Gastroesophageal sphincter (tissue), 4 donors: ENCODE measurements around the gene KCTD15. TPM values are rescaled to one million over a fixed set of nuclear protein-coding genes. Genes with fewer than 3 reads are reported as not detected.

Source experiments
- ATAC-seq: fragments of 150-250 bp; one replicate; pipeline ENCODE4 v1.9.1; 2016; ENCODE audit warnings: mild to moderate bottlenecking, moderate library complexity
- H3K27ac ChIP-seq, 4 donors: fragments of 200-600 bp; sonication (generic) in 3 of 4; 1 replicate in 3 of 4; 2 replicates in 1 of 4; pipeline ENCODE4 v1.5.1; 2016 to 2019
- H3K27me3 ChIP-seq: fragments of 200-600 bp; sonication (generic); one replicate; pipeline ENCODE4 v1.5.1; 2019
- H3K36me3 ChIP-seq, 2 donors: fragments of 200-600 bp; sonication (generic); one replicate each; pipeline ENCODE4 v1.5.1; 2019; ENCODE audit warnings: control low read depth in 1 of 2
- H3K4me1 ChIP-seq, 3 donors: fragments of 200-600 bp; sonication (generic); 1 replicate in 2 of 3; 2 replicates in 1 of 3; pipeline ENCODE4 v1.5.1; 2016 to 2019; ENCODE audit warnings: control low read depth in 2 of 3
- H3K4me3 ChIP-seq, 2 donors: fragments of 200-600 bp; sonication (generic); one replicate each; pipeline ENCODE4 v1.5.1; 2019; ENCODE audit warnings: mild to moderate bottlenecking in 1 of 2, moderate library complexity in 1 of 2
- H3K9me3 ChIP-seq, 3 donors: fragments of 200-600 bp; sonication (generic); one replicate each; pipeline ENCODE4 v1.5.1; 2017 to 2019; ENCODE audit warnings: control low read depth in 2 of 3
- EP300 ChIP-seq: sonication (generic); formaldehyde crosslinking; IDR thresholded peaks from one replicate; pipeline ENCODE4 v1.6.1; 2017; ENCODE audit warnings: antibody characterized with exemption, mild to moderate bottlenecking
- POLR2A ChIP-seq, 2 donors: fragments of 450-650 bp; IDR thresholded peaks; one replicate each; pipeline ENCODE4 v1.6.1; 2017; ENCODE audit warnings: antibody characterized with exemption in 2 of 2, mild to moderate bottlenecking in 2 of 2, moderate library complexity in 1 of 2
- POLR2AphosphoS5 ChIP-seq: sonication (generic); formaldehyde crosslinking; IDR thresholded peaks from one replicate; pipeline ENCODE4 v1.6.1; 2017; ENCODE audit warnings: antibody characterized with exemption
- WGBS, 2 donors: methylation state at CpG; one replicate each; pipeline ENCODE4 v1.1.5; 2018; ENCODE audit warnings: low coverage in 1 of 2; 5-methylcytosine and 5-hydroxymethylcytosine counted together
- total RNA-seq, 4 donors: library from RNA; depleted of rRNA; stranded (reverse); fragments of >200 nt; gene quantifications; one replicate each; pipeline ENCODE4 v1.1.0, GENCODE V29; 2016
- TF ChIP-seq, protein P1 (sequence below), 4 experiments: fragments of 200-600 bp in 2 of 4; fragments of 450-650 bp in 2 of 4; sonication (generic) in 1 of 4; IDR thresholded peaks; one replicate each; pipeline ENCODE4 v1.5.1; 2017 to 2019; ENCODE audit warnings: antibody characterized with exemption in 4 of 4, mild to moderate bottlenecking in 2 of 4, moderate library complexity in 2 of 4

KCTD15 gene
- total RNA-seq, 4 donors from 2014 or later: 62.3 to 148 (median 84.3) TPM

DNA sequence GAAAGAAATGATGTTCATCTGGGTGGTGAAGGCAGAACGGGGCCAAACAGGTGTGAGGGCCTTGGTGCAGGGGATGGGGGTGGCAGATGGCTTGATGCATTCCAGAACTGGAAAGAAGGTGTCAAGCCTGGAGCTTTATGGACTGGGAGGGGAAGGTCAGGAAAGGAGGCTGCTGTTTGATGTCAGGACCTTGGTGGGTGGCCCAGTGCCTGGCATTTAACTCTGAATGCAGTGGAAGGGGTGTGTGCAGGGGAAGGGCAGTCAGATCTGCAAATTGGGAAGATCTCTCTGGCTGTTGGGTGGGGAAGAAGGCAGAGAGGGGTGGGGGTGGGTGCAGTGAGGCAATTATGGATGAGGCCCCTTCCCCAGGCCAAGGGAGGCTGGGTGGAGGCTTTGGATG, 11.7 kb downstream of the KCTD15 start:
- WGBS, 2 donors: 80% methylated on average over 1 of the region's 1 CpG
- TF ChIP-seq EP300 (no peak), POLR2AphosphoS5 (no peak), POLR2A (IDR thresholded peaks at IDR 0.05) (no peak)
- TF ChIP-seq, protein P1, sequence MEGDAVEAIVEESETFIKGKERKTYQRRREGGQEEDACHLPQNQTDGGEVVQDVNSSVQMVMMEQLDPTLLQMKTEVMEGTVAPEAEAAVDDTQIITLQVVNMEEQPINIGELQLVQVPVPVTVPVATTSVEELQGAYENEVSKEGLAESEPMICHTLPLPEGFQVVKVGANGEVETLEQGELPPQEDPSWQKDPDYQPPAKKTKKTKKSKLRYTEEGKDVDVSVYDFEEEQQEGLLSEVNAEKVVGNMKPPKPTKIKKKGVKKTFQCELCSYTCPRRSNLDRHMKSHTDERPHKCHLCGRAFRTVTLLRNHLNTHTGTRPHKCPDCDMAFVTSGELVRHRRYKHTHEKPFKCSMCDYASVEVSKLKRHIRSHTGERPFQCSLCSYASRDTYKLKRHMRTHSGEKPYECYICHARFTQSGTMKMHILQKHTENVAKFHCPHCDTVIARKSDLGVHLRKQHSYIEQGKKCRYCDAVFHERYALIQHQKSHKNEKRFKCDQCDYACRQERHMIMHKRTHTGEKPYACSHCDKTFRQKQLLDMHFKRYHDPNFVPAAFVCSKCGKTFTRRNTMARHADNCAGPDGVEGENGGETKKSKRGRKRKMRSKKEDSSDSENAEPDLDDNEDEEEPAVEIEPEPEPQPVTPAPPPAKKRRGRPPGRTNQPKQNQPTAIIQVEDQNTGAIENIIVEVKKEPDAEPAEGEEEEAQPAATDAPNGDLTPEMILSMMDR (IDR thresholded peaks at IDR 0.05): no peak
- Histone ChIP-seq H3K9me3 (no peaks in the 10 kb centered on the region), H3K27me3 (no peaks in the 10 kb centered on the region), H3K4me1 (peaks cover 0 to 34% (median 7%) of the 10 kb centered on the region in 3 donors), H3K36me3 (peaks cover 0 to 98% of the 10 kb centered on the region in 2 donors), H3K27ac (no peak overlapping the region), H3K4me3 (no peak overlapping the region)
- ATAC-seq: no peak

DNA sequence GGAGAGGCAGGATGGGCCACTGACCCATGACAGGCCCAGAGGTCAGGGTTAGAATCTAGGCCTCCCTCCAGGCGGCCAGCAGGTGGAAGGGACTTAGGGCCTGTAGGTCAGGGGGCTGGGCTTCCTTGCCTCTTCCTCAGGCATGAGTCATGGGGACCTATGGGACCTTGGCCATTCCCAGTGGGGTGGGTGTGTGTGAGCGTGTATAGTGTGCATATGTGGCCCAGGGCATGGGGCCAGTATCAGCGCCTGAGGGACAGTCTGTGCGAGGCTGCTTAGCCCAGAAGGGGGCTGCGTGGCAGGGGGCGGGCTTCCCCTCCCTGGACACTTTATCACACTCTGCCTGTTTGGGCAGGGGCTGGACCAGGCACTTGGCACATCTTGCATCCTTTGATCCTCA, 13.3 kb downstream of the KCTD15 start:
- ATAC-seq: no peak
- TF ChIP-seq POLR2AphosphoS5 (no peak), POLR2A (IDR thresholded peaks at IDR 0.05) (no peak), EP300 (no peak)
- TF ChIP-seq, protein P1 (IDR thresholded peaks at IDR 0.05): no peak
- WGBS, 2 donors: 80% methylated on average over 1 of the region's 6 CpGs; no CpG with 5 or more reads in 1 of the 2 donors

DNA sequence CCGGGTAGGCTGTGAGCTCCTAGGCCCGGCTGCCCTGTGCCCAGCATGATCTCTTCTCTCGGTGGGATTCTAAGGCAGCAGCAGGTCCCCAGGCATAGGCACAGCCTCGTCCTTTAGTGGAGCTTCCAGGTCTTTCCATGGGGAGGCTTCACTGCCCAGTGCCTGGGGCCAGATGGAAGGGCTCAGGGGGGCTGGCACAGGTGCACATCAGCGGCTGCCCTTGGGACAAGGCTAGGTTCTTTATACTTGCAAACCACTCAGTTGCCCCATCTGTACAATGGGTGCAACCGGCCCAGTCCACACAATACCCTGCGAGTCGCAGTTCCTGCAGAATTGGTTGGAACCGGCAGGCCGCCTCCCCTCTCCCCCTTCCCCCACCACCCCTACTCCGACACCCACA, 14.2 kb downstream of the KCTD15 start:
- no peak overlapping the region for H3K4me3 ChIP-seq
- no peaks in the 10 kb centered on the region for H3K9me3 ChIP-seq
- TF ChIP-seq EP300 (no peak), POLR2AphosphoS5 (no peak), POLR2A (IDR thresholded peaks at IDR 0.05) (no peak)
- TF ChIP-seq, protein P1 (IDR thresholded peaks at IDR 0.05): no peak
- peaks cover 0 to 85% of the 10 kb centered on the region in 2 donors for H3K36me3 ChIP-seq
- 77 to 98% methylated on average over 2 to 6 of the region's 11 CpGs for WGBS, 2 donors
- no peak overlapping the region for H3K27ac ChIP-seq
- H3K27me3 ChIP-seq: no peaks in the 10 kb centered on the region
- no peak for ATAC-seq
- peaks cover 0 to 9% (median 0%) of the 10 kb centered on the region in 3 donors for H3K4me1 ChIP-seq

More for the DNA sequence above, 13.3 kb downstream of the KCTD15 start:
- Histone ChIP-seq H3K27me3 (no peaks in the 10 kb centered on the region), H3K36me3 (peaks cover 0 to 94% of the 10 kb centered on the region in 2 donors), H3K4me1 (peaks cover 0 to 18% (median under 1%) of the 10 kb centered on the region in 3 donors), H3K4me3 (no peak overlapping the region), H3K27ac (no peak overlapping the region), H3K9me3 (no peaks in the 10 kb centered on the region)

DNA sequence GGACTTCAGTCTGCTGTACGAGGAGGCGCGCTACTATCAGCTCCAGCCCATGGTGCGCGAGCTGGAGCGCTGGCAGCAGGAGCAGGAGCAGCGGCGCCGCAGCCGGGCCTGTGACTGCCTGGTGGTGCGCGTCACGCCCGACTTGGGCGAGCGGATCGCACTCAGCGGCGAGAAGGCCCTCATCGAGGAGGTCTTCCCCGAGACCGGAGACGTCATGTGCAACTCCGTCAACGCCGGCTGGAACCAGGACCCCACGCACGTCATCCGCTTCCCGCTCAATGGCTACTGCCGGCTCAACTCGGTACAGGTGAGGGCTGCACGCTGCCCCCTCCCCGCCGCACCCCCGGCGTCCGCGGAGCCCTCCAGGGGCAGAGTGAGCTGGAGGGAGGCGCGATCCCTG, 14.6 kb downstream of the KCTD15 start:
- WGBS, 2 donors: 80 to 90% methylated on average over 1 to 2 of the region's 41 CpGs
- Histone ChIP-seq H3K27me3 (no peaks in the 10 kb centered on the region), H3K36me3 (peaks cover 0 to 81% of the 10 kb centered on the region in 2 donors), H3K4me1 (peaks cover 0 to 5% (median 0%) of the 10 kb centered on the region in 3 donors), H3K4me3 (no peak overlapping the region), H3K27ac (no peak overlapping the region), H3K9me3 (no peaks in the 10 kb centered on the region)
- no peak for TF ChIP-seq EP300
- TF ChIP-seq POLR2A (IDR thresholded peaks at IDR 0.05): no peak
- TF ChIP-seq POLR2AphosphoS5: no peak
- TF ChIP-seq, protein P1 (IDR thresholded peaks at IDR 0.05): no peak
- no peak for ATAC-seq

DNA sequence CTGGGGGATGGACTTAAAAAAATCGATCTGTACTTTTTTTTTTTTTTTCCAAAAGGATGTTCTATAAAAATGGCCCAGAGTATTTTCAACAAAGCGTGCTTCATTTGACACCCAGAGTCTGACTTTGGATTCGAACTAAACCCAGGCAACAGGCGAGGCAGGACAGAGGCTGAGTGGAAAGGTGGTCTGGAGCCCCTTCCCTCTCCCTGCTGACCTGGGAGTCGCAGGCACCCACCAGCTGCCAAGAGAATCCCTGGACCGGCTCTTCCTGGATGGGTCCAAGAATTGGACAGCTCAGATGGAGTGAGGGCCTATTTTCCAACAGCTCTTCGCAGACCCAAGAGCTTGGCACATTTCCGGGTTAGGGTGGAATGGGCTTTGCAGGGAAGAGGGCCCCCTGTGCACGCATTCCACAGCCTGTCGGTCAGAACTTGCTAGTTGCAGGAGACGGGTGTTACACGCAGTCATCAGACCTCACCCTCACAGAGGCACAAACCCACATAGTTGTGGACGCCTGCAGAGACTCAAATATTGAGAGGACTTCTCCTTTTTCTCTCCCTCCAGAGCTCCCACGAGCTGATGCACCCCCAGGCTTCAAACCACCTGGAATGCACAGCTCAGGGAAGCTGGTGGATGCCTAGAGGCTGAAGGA, 15.2 kb downstream of the KCTD15 start:
- no peaks in the 10 kb centered on the region for H3K9me3 ChIP-seq
- 43% methylated on average over 5 of the region's 14 CpGs; no CpG with 5 or more reads in 1 of the 2 donors for WGBS, 2 donors
- TF ChIP-seq, protein P1 (IDR thresholded peaks at IDR 0.05): no peak
- TF ChIP-seq POLR2AphosphoS5: no peak
- no peak for TF ChIP-seq POLR2A (IDR thresholded peaks at IDR 0.05)
- TF ChIP-seq EP300: no peak
- no peaks in the 10 kb centered on the region for H3K4me1 ChIP-seq
- H3K27ac ChIP-seq: no peak overlapping the region
- H3K4me3 ChIP-seq: no peak overlapping the region
- ATAC-seq: no peak
- H3K36me3 ChIP-seq: peaks cover 0 to 75% of the 10 kb centered on the region in 2 donors
- no peaks in the 10 kb centered on the region for H3K27me3 ChIP-seq
